Stimulated activated CD4-positive, alpha-beta T cell treated with anti-CD3 and anti-CD28 coated beads, TNF-alpha, amount 100 ng/mL, for 24 hours (primary cell): ENCODE results near the gene AFDN.

Source experiments
- DNase-seq, 3 experiments: peaks; one replicate each; pipeline ENCODE4 v3.0.0-alpha.2; 2020; ENCODE audit warnings: low read depth in 3 of 3

AFDN gene

DNA sequence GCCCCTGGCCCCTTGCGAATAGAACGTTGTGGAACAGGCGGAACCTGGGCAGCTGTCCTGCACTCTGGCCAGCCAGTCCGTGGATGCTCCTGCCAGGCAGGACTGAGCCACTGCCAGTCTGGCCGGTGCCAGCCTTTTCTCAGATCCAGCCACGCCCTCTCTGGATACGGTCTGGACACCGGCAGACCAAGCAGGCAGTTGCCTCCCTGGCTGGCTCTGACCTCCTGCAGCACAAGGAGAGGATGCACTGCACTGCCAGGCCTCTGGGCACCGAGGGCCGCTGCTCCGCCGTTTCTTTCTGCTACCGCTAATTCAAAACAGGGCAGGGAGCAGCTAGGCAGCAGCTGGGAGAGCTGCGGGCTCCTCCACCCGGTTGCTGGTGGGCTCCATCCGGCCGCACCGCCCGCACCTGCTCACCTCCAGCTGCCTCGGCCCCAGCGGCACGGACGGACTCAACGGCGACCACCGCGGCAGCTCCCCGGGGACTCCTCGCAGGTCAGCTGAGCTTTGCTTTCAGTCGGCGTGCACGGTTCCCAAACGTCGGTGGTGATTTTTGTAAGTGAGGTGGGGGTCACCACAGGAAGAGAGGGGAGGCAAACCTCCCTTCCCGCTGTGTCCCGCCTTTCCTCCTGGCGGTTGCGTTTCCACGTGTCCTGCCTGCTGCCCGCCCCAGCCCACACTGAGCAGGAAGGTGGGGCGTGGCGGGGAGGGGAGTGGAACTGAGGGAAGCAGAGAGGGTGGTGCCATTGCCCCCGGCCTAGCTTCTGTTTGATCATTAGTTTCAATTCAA lies 30.3 kb upstream of the AFDN start:
- DNase-seq: no peak

DNA sequence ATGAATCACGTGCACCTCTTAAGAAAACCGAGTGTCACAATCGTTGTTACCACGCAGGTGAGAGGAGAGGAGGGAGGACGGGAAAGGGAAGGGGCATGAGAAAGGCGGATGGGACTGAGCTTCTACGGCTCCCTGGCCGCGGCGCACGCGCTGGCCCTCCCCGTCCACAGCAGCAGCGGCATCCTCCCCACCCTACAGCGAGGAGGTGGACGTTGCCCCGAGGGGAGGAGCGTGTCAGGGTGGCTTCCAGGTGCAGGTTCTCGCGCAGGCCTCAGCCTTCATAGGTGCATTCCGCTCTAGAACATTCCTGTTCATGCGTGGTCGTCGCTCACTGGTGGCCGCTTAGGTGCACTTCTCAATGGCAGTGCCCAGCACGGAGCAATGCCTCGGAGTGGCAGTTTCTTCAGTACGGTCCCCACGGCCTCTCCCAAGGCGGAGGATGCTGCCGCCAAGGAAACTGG lies 29.7 kb upstream of the AFDN start:
- DNase-seq: no peak

DNA sequence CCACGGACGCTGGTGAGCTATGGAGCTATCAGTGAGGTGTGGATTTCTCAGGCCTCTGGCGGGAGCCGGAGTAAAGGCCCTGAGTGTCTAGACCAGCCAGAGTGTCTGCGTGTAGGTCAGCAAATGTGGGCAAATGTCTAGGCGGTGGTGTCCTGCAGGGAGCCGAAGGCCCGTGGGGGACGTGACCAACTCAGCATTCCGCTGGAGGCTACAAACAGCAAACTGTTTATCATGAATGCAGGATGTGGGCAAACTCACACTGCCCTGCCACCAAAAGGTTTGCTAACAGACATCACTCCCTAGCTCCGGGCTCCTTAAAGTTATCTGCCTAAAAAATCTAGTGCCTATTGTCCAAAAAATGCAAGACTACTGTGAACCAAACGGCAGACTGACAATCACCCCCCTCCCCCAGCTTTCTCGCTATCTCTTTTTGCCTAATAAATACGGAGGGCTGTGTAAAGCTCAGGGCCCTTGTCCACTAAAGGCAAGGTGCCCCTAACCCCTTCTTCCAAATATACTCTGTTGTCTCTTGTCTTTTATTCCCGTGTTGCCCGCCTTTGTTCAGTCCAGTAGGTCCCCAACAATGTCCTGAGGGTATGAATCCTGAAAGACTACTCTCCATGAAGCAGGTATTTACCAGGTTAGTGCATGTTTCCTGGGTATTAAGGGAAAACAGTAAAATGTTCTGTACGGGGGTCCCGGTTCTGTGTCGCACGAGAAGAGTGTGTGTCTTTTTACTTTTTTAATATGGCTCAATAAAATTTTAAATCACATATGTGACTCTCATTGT lies 29.0 kb upstream of the AFDN start:
- no peak for DNase-seq

DNA sequence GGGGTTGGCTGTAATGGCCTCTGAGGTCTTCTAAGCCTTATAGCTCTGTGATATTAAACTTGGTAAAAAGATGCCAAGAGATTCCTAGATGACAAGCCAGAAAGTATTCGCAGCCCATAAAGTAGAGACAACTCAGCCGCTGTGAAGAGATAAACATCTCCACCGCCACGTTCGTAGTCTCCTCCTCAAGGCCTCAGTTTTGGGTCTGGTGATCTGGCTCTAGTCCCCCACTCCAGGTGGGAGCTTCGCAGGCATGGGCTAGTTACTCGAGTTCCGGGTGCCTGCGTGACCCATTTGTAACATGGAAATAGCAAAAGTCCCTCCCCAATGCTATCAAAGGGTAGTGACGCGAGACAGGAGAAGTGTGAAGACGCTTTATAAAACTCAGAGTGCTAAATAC lies 28.3 kb upstream of the AFDN start:
- no peak for DNase-seq

DNA sequence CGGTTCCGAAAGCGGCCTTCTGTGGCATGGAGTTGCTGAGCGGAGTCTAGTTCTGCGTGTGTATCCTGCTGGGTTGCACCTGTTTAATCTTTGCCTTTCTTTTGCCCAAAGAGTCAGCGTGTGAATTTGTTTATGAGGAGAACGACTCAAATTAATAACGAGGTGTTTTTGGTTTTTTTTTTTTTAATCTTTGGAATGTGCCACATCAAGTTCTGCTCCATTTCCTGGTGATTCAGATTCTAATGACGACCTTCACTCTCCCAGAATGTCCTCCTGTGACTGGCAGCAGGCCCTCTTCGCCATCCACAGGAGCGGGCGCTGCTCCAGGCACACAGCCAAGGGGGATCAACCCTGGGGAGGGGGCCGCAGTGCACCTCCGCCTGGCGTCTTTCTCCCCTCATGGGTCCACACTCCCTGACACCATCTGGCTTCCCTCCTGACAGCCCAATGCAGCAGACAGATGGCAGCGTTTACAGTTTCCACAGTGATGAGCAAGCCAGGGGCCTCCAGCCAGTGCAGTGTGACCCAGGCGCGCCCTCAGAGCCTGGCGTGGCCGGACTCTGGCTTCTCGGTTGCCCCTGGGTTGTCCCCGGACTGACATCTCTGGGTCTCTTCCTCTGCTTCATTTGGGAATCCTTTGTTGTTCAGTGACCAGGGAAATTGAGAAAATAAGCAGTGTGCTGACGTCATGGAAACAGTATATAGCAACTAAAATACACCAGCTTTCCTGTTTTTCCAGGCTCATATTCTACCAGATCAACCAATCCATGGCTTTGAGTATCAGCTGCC lies 27.5 kb upstream of the AFDN start:
- DNase-seq: no peak

DNA sequence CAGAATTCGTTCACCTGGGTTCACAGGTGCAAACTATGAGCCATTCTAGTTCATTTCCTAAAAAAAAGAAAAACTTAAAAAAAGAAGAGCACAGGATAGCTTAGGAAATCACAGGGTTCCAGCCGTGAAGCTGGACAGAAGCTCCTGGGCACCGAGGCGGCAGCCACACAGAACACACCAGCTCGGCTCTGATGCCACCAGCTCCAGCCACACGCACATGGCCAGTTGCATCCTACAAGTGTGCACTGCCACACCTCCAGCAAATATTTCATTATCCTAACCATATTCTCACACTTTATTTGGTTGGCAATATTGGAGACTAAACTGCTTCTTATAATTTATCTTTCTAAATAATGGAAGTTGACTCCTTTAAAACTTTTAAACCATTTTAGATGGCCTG lies 26.2 kb upstream of the AFDN start:
- no peak for DNase-seq

DNA sequence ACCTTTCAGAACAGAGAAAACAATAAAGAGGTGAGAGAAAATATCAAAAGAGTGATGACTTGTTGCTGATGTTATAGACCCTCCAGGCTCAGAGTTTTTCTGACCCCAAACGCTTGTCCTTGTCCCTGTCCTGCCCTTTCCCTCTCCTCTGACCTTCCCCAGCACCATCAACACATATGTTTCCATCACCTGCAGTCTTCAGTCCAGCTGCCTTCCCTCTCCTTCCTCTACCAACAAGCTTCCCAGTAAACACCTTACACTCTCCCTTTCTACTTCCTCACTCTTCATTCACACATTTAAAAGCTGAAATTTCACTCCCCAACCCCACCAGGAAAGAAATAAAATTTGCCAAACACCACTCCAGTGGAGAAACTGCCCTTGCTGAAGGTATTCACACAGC lies 25.4 kb upstream of the AFDN start:
- DNase-seq: no peak

DNA sequence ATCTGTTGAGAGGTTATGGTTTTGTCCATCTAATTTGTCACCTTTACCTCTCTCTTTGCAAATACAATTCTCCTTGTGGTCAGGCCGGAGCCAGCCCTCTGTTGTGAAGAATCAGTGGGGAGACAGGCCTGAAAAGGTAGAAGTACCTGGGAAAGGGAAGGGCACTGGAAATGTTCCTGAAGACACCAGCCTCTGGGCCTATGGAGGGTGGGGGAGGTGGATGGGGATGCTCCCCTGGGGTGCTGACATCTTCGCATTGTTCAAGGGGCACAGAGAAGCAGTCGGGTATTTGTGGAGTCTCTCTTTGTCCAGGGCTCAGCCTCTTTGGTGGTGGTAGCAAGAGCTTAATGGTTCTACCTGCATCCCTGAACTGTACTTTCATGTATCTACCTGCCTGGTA lies 24.4 kb upstream of the AFDN start:
- DNase-seq: no peak

DNA sequence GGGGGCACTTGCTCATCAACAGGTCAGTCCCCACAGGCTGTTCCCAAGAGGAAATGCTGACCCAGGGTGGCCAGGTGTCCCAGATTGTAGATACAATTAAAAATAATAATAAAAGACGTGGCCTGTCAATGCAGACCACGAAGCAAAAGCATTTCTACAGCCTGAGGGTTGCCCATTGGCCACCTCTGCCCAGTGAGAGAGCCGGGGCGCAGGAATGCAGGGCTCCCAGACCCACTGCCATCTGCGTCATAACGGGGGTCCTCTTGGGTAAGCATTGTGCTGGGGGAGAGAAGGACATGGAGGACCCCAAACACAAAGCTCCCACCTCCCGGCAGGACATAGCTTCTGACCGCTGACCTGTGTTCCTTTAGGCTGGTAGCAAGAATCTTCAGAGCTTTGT lies 22.9 kb upstream of the AFDN start:
- DNase-seq: no peak

DNA sequence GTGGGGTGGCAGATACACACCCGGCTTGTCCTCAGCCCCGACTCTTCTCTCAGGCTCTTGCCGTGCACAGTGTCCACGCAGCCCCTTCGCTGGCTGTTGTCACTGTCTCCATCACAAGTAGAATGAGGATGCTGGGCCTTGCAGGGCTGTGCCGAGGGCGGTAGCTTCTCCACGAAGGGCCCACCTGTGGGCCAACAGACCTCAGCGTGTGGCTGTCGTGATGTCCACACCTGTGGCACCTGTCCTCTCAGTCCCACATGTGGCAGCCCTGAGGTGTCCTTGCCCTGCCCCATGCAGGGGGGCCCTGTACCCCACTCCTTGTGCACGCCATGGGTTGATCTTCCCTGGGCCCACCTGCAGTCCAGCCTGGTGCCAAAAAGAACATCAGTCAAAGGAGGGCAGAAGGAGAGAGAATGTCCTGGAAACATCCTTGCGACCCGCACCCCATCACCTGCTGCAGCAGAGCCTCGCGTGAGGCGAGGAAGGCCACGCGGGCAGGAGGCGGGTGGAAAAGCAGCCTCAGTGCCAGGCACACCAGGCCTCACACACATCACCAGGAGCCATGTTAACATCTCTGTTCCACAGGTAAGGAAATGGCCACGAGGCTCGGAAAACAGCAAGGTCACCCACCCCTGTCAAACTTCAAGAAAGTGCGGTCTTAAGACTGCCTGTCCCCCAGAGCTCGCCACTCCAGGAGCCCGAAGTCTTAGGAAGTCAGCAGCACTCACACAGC lies 22.3 kb upstream of the AFDN start:
- no peak for DNase-seq

DNA sequence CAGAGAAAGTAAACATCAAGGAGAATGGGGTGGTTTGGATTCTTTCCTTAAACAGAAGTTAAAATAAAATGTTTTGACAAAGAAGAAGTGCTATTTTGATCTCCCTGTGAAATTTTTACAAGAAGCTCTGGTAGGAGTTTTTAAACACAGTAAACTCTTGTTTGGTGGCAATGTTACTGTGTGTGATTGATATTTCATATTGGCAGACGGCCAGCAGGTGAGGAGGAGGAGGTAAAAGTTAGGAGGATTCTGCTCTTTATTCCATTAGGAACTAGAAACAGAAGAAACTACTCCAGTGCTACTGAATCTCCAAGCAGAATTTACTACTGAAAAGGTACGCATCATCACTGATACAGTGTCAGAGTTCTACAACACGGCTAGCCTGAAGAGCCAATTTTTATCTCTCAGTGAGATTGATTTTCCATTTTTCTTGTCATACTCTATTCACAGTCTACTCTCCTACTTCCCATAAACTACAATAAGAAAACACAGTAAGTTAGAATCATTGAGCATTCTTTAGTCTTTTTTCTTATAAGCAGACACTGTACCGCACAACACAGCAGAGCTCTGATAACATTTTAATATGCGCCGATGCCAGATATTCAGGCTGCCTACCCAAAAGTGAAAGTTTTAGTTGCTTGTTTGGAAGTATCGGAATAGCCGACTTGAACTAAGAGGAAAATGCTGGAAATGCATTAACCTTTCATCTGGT lies 21.2 kb upstream of the AFDN start:
- DNase-seq: no peak

DNA sequence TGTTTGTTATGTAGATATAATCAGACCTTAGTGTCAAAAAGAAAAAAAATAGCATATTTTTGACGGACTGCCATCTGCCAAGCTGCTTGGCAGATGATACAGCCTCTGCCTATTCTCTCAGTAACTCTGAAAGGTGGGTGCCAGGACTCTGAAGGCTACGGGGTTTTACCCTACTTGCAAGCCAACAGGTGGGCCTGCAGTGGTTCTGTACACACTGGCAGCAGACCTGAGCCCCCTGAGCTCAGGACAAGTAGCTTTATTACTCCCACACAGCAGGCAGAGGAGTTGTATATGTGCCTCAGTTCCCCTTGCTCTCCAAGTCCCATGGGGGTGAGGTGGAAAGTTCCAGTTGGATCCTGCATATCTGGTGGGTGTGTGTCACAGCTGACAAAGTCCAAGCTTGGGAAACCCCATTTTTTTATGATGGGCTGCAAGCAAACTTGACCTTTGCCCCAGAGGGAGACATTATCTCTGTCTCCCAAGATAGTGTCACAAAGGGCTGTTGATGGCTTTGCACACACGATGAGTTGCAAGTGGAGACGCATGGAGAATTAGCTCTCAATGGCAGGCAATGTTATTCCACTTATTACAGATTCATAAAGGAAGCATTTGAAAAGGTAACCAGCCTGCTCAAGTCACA lies 20.5 kb upstream of the AFDN start:
- no peak for DNase-seq

DNA sequence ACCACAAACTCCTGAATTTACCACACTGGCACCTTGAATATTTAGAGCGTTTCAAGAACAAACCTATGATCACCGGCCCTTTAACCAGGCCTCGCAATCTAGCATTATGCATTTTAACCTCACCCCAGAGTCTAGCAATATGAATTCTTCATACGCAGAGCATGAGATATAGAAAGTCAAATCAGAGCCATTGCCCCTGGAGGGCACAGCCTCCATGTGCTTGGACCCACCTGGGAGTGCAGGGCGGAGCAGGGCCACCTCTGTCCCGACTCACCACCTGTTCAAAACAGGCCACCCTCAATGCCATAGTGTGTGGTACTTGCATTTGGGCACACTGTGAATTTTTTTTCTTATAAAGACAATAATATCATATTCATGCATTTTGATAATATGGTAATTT lies 19.5 kb upstream of the AFDN start:
- no peak for DNase-seq

DNA sequence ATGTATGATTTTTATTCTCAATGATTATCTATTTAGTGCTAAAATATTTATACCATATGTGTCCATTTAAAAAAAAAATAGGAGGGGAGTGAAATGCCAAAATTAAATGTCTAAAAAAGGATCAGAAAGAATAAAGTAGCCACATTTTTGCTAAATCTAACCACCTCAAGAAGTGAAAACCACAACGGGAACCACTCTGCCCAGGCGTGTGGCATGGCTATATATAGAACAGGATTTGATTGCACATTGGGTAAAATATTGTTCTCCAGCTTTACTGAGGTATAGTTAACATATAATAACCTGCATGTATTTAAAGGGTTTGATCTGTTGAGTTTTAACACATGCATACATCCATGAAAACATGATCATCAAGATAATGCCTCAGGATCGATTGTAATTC lies 19.0 kb upstream of the AFDN start:
- DNase-seq: no peak

DNA sequence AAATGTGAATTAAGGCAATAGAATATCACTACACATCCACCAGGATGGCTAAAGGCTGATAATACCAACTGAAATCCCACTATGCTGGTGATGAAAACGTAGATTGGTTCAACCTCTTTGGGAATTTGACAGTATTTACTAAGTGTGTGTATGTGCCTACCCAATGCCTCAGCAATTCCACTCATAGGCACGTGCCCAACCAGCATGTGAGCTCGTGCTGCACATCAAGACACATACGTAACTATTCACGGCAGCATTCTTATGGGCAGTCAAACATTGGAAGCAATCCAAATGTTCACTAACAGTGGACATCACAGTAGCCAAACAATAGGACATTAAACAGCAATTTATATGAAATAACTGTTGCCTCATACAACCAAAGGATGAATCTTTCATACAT lies 15.7 kb upstream of the AFDN start:
- no peak for DNase-seq

DNA sequence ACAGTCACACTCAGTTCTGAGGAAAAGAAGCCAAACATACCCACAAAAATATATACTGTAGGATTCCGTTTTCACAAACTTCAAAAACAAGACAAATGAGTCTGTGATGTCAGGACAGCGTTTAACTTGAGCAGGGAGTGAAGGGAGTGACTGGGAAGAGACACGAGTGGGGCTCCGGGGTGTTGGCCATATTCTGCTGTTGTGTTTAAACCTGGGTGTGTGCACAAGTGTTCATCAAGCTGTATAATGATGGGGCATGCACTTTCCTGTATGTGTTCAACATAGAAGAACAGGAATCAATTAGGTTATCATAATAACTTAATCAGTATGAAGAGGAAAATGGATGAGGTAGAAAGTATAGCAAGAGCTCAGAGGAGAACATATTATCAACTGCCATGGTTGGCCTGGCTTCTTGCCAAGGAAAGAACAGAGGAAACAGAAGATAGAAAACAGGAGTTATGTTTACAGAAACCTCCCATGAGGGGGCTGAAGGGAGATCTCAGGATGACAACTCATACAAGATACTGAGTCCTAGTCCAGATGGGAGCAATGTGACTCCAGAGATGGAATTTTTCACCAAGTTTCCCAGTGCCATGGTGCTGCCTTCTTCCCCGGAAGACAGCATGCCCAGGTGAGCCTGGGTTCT lies 15.1 kb upstream of the AFDN start:
- DNase-seq: no peak

DNA sequence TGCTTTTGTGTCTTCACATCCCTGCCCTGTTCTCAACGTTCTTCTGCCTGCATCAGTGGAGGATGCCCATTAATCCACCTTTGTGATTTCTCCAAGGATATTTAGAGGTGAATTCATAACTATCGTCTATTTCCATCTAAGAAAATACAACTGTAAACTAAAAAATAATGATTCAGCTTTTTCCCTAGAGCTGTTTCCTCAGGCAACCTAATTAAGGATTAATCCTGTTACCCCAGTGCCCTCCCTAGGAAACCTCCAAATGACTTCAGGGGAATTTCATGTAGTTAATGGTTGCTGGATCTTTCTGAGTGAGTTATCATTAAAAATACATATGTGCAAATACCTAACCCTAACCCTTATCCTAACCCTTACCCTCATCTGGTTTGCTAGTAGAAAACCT lies 14.6 kb upstream of the AFDN start:
- no peak for DNase-seq

DNA sequence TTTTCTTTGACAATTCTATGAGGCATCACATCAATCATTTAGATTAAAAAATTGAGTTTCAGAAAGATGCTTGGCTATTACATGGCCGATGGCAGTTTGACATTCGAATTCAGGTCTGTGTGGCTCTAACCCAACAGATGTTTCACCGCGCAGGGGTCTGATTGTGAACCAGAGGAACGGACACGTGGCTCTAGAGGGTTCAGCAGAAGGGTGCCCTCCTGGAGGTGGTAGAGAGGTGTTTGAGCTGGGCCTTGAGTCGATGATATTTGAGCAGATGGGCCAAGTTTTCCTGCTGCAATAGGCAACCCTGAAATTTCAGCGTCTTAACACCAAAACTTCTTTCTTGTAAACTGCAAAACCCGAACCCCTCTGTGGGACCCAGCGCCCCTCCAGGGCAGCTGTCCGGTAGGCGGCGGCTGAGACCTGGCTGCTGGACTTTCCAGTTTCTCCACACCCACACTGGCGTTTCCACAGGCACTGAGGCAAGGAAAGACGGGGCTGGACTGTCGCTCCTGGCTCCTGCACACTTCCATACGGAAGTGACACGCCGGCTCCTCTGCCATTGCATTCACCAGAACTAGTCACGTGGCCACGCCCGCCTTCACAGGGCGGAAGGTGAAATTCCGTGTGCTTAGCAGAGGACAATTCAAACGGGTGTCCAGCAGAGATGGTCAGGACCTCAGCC lies 11.3 kb upstream of the AFDN start:
- DNase-seq: no peak

DNA sequence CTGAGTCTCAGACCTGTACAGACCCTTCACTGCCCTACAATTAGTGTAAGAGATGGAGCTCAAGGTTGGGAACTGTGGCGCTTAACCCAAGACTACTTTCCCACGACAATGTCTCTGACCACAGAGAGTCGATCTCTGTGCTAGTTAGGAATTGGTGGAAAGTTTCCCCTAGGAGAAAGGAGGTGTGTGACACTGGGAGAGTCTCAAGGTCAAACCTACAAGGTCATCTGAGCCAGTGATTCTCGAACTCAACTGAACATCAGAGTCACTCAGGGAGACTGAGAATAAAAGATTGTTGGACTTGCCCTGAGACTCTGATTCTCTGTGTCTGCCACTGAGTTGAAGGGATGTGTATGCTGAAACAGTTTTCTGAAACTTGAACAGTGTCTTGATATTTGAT lies 9.7 kb upstream of the AFDN start:
- no peak for DNase-seq

DNA sequence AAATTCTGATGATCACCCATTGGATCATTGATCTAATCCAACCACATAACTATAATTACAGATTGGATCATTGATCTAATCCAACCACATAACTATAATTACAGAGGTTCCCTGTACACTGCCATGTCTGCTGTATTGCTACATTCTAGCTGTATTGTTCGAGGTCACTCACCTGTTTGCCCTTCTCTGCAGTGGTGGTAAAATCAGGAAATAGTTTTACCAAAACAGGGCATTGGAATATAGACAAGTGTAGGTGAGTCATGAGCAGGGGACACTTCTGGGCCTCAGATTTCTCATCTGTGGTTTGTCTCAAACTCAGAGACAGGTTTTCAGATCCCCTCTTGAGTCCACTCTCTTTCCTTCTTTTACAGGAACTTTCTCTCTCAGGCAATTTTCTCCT lies 9.0 kb upstream of the AFDN start:
- no peak for DNase-seq
